Measurements from ENCODE around the gene ANKH.

DNA sequence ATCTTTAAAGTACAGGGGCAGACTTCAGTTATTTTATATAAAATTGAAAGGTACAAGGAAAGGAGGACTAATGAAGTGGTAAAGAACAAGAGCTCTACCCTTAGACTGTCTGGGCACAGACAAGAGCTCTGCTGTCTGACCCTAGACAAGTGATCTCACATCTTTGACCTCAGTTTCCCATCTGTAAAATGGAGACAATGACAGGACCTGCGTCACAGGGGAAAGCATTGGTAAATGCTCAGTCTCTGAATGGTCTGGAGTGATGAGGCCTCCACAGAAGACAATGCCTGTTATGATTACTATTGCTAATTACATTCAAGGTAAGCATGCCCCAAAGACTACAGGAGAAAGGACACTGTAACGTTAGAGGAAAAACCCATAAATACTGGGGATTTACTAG lies 37.5 kb downstream of the ANKH start:
- TF ChIP-seq RAD21 (IDR thresholded peaks at IDR 0.05; ENCODE audit: low read depth) (no peak), EP300 (IDR thresholded peaks at IDR 0.05; ENCODE audit: borderline replicate concordance) (no peak), TAF1 (IDR thresholded peaks at IDR 0.05; ENCODE audit: low read depth) (no peak), REST (IDR thresholded peaks at IDR 0.05; ENCODE audit: low read depth) (no peak), YY1 (IDR thresholded peaks at IDR 0.05; ENCODE audit: low read depth) (no peak), TEAD4 (IDR thresholded peaks at IDR 0.05) (no peak), CREB1 (IDR thresholded peaks at IDR 0.05; ENCODE audit: low read depth) (no peak), NFIC (IDR thresholded peaks at IDR 0.05) (no peak), MAX (IDR thresholded peaks at IDR 0.05) (no peak), CEBPB (IDR thresholded peaks at IDR 0.05) (no peak), TCF12 (IDR thresholded peaks at IDR 0.05; ENCODE audit: low read depth) (no peak)
- TF ChIP-seq, protein P1, sequence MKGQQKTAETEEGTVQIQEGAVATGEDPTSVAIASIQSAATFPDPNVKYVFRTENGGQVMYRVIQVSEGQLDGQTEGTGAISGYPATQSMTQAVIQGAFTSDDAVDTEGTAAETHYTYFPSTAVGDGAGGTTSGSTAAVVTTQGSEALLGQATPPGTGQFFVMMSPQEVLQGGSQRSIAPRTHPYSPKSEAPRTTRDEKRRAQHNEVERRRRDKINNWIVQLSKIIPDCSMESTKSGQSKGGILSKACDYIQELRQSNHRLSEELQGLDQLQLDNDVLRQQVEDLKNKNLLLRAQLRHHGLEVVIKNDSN (IDR thresholded peaks at IDR 0.05): no peak

All from Ishikawa (cell line).